GM23338 (cell line): ENCODE results near the gene CLSTN2. TPM values are rescaled to one million over a fixed set of nuclear protein-coding genes. Genes with fewer than 3 reads are reported as not detected.

Experiments
- ATAC-seq: fragments of 200-7000 bp; cut with Tn5 transposase; 3 replicates; pipeline ENCODE4 v1.9.1; 2020
- DNase-seq: peaks from one replicate; pipeline ENCODE4 v3.0.0-alpha.2; 2015; ENCODE audit warnings: low spot score
- H2AFZ ChIP-seq: fragments of 200-600 bp; sonication (generic); 2 replicates; pipeline ENCODE4 v1.8.0; 2016; ENCODE audit warnings: antibody characterized with exemption, mild to moderate bottlenecking, moderate library complexity
- H3F3A ChIP-seq: fragments of 200-600 bp; sonication (generic); replicated peaks from 2 replicates; pipeline ENCODE4 v1.8.0; 2017; ENCODE audit warnings: antibody characterized with exemption, mixed run types, low read depth
- H3K27ac ChIP-seq: fragments of 200-600 bp; sonication (generic); 2 replicates; pipeline ENCODE4 v1.6.1; 2016; ENCODE audit warnings: low read depth
- H3K27me3 ChIP-seq: fragments of 200-600 bp; sonication (generic); 2 replicates; pipeline ENCODE4 v1.8.0; 2016; ENCODE audit warnings: mild to moderate bottlenecking, mixed run types, moderate library complexity; ENCODE audit not compliant: insufficient read depth
- H3K36me3 ChIP-seq: fragments of 200-600 bp; sonication (generic); 2 replicates; pipeline ENCODE4 v1.8.0; 2016; ENCODE audit warnings: mild to moderate bottlenecking; ENCODE audit not compliant: insufficient read depth
- H3K4me1 ChIP-seq: fragments of 200-600 bp; sonication (generic); 2 replicates; pipeline ENCODE4 v1.8.0; 2016; ENCODE audit warnings: mild to moderate bottlenecking, moderate library complexity; ENCODE audit not compliant: insufficient read depth
- H3K4me2 ChIP-seq: fragments of 200-600 bp; sonication (generic); 2 replicates; pipeline ENCODE4 v1.7.1; 2017; ENCODE audit warnings: mixed run types
- H3K4me3 ChIP-seq: fragments of 200-600 bp; sonication (generic); 2 replicates; pipeline ENCODE4 v1.6.1; 2016; ENCODE audit warnings: mixed run types
- H3K79me2 ChIP-seq: fragments of 200-600 bp; sonication (generic); replicated peaks from 2 replicates; pipeline ENCODE4 v1.8.0; 2017; ENCODE audit warnings: mild to moderate bottlenecking; ENCODE audit not compliant: insufficient read depth
- H3K9me2 ChIP-seq: fragments of 200-600 bp; sonication (generic); 2 replicates; pipeline ENCODE4 v1.8.0; 2017; ENCODE audit not compliant: insufficient read depth
- H4K20me1 ChIP-seq: fragments of 200-600 bp; sonication (generic); replicated peaks from 2 replicates; pipeline ENCODE4 v1.8.0; 2017; ENCODE audit warnings: mild to moderate bottlenecking; ENCODE audit not compliant: insufficient read depth
- H3K27ac Mint-ChIP-seq: 2 replicates; pipeline ENCODE4 v1.8.0; 2020; ENCODE audit warnings: inconsistent platforms, mild to moderate bottlenecking, moderate library complexity, mixed read lengths
- H3K27me3 Mint-ChIP-seq: 3 replicates; pipeline ENCODE4 v1.8.0; 2022; ENCODE audit warnings: low read depth, mild to moderate bottlenecking, moderate library complexity, mixed read lengths, inconsistent platforms; ENCODE audit not compliant: insufficient read depth, poor library complexity
- H3K36me3 Mint-ChIP-seq: 3 replicates; pipeline ENCODE4 v1.8.0; 2021; ENCODE audit warnings: low read depth, mild to moderate bottlenecking, inconsistent platforms, moderate library complexity, mixed read lengths
- H3K4me1 Mint-ChIP-seq: 3 replicates; pipeline ENCODE4 v1.8.0; 2020; ENCODE audit warnings: mild to moderate bottlenecking, inconsistent platforms, mixed read lengths
- H3K4me3 Mint-ChIP-seq: 3 replicates; pipeline ENCODE4 v1.8.0; 2021; ENCODE audit warnings: moderate library complexity, mild to moderate bottlenecking, inconsistent platforms, mixed read lengths
- H3K9me3 Mint-ChIP-seq: 3 replicates; pipeline ENCODE4 v1.8.0; 2020; ENCODE audit warnings: moderate library complexity, mild to moderate bottlenecking, inconsistent platforms, mixed read lengths
- ETS1 ChIP-seq: IDR thresholded peaks from 2 replicates; pipeline ENCODE4 v1.6.1; 2016; ENCODE audit warnings: antibody characterized with exemption
- EZH2 ChIP-seq: fragments of 200-600 bp; sonication (generic); IDR thresholded peaks from one replicate; pipeline ENCODE4 v1.8.0; 2017; ENCODE audit warnings: antibody characterized with exemption, mild to moderate bottlenecking, low read depth; ENCODE audit not compliant: unreplicated experiment
- ZNF114 ChIP-seq: fragments of 250-450 bp; sonication (Bioruptor Pico); IDR thresholded peaks from 2 replicates; pipeline ENCODE4 v1.5.0; 2020; ENCODE audit warnings: mild to moderate bottlenecking, moderate library complexity
- polyA plus RNA-seq: library from polyadenylated mRNA; unstranded; fragments of >200 nt; fragmentation: Nextera tagmentation; extraction: Ambion mirVana; gene quantifications from 2 replicates; pipeline ENCODE4 v1.2.1, GENCODE V29; 2016
- total RNA-seq: library from RNA; depleted of rRNA; stranded (reverse); fragments of >200 nt; shearing (Covaris generic); gene quantifications from 2 replicates; pipeline ENCODE4 v1.2.3, GENCODE V29; 2014
- TF ChIP-seq, protein P1 (sequence below): fragments of 250-450 bp; sonication (Bioruptor Pico); IDR thresholded peaks from 2 replicates; pipeline ENCODE4 v1.5.0; 2020; ENCODE audit warnings: mild to moderate bottlenecking, moderate library complexity

CLSTN2 gene
- total and polyA plus RNA-seq, 2 experiments from 2014 or later = 0.11 to 0.83 TPM

DNA sequence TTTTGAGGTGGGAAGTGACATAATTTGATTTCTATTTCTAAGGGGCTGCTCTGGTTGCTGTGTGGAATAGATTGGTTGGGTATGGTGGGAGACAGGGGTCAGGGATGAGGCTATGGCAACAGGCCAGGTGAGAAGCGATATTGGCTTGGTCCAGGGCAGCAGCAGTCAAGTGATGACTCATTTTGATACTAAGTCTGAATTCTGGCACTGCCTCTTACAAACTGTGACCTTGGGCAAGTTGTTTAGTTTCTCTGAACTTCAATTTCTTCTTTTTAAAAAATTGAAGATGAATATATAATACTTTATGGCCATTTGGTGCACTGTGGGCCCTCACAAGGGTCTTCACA, 40.4 kb upstream of the CLSTN2 start:
- H3K36me3 Mint-ChIP-seq = peaks cover 2% of the 10 kb centered on the region; the same call in 1 of the 3 replicates
- DNase-seq = no peak
- Histone ChIP-seq H3K79me2 (no peaks in the 10 kb centered on the region), H3K4me3 (no peak overlapping the region), H3K9me2 (no peaks in the 10 kb centered on the region), H3K4me2 (no peak overlapping the region), H2AFZ (no peak overlapping the region), H3F3A (no peaks in the 10 kb centered on the region), H4K20me1 (no peaks in the 10 kb centered on the region), H3K27me3 (no peaks in the 10 kb centered on the region), H3K36me3 (no peaks in the 10 kb centered on the region; the same call in 1 of the 2 replicates), H3K27ac (no peak overlapping the region), H3K4me1 (no peaks in the 10 kb centered on the region)
- 0 out of 3 replicates have a peak, but pooled peaks cover 4% of the 10 kb centered on the region for H3K9me3 Mint-ChIP-seq
- peaks cover 3% of the 10 kb centered on the region for H3K27me3 Mint-ChIP-seq
- ATAC-seq = no peak
- H3K4me1 Mint-ChIP-seq = no peaks in the 10 kb centered on the region
- TF ChIP-seq, protein P1, sequence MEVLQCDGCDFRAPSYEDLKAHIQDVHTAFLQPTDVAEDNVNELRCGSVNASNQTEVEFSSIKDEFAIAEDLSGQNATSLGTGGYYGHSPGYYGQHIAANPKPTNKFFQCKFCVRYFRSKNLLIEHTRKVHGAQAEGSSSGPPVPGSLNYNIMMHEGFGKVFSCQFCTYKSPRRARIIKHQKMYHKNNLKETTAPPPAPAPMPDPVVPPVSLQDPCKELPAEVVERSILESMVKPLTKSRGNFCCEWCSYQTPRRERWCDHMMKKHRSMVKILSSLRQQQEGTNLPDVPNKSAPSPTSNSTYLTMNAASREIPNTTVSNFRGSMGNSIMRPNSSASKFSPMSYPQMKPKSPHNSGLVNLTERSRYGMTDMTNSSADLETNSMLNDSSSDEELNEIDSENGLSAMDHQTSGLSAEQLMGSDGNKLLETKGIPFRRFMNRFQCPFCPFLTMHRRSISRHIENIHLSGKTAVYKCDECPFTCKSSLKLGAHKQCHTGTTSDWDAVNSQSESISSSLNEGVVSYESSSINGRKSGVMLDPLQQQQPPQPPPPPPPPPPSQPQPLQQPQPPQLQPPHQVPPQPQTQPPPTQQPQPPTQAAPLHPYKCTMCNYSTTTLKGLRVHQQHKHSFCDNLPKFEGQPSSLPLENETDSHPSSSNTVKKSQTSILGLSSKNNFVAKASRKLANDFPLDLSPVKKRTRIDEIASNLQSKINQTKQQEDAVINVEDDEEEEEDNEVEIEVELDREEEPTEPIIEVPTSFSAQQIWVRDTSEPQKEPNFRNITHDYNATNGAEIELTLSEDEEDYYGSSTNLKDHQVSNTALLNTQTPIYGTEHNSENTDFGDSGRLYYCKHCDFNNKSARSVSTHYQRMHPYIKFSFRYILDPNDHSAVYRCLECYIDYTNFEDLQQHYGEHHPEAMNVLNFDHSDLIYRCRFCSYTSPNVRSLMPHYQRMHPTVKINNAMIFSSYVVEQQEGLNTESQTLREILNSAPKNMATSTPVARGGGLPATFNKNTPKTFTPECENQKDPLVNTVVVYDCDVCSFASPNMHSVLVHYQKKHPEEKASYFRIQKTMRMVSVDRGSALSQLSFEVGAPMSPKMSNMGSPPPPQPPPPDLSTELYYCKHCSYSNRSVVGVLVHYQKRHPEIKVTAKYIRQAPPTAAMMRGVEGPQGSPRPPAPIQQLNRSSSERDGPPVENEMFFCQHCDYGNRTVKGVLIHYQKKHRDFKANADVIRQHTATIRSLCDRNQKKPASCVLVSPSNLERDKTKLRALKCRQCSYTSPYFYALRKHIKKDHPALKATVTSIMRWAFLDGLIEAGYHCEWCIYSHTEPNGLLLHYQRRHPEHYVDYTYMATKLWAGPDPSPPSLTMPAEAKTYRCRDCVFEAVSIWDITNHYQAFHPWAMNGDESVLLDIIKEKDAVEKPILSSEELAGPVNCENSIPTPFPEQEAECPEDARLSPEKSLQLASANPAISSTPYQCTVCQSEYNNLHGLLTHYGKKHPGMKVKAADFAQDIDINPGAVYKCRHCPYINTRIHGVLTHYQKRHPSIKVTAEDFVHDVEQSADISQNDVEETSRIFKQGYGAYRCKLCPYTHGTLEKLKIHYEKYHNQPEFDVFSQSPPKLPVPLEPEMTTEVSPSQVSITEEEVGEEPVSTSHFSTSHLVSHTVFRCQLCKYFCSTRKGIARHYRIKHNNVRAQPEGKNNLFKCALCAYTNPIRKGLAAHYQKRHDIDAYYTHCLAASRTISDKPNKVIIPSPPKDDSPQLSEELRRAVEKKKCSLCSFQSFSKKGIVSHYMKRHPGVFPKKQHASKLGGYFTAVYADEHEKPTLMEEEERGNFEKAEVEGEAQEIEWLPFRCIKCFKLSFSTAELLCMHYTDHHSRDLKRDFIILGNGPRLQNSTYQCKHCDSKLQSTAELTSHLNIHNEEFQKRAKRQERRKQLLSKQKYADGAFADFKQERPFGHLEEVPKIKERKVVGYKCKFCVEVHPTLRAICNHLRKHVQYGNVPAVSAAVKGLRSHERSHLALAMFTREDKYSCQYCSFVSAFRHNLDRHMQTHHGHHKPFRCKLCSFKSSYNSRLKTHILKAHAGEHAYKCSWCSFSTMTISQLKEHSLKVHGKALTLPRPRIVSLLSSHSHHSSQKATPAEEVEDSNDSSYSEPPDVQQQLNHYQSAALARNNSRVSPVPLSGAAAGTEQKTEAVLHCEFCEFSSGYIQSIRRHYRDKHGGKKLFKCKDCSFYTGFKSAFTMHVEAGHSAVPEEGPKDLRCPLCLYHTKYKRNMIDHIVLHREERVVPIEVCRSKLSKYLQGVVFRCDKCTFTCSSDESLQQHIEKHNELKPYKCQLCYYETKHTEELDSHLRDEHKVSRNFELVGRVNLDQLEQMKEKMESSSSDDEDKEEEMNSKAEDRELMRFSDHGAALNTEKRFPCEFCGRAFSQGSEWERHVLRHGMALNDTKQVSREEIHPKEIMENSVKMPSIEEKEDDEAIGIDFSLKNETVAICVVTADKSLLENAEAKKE = no peak
- TF ChIP-seq ETS1 = no peak
- no peak overlapping the region for H3K4me3 Mint-ChIP-seq
- no peak overlapping the region for H3K27ac Mint-ChIP-seq

GRCh38 chr3:139897759-139898158, 37.2 kb upstream of the CLSTN2 start:
- Histone ChIP-seq H3F3A (no peaks in the 10 kb centered on the region), H3K4me1 (no peaks in the 10 kb centered on the region), H3K4me2 (no peak overlapping the region), H3K4me3 (no peak overlapping the region), H3K27me3 (no peaks in the 10 kb centered on the region), H3K79me2 (no peaks in the 10 kb centered on the region), H2AFZ (no peak overlapping the region), H3K9me2 (peaks cover 11% of the 10 kb centered on the region), H3K36me3 (no peaks in the 10 kb centered on the region; the same call in 1 of the 2 replicates), H3K27ac (no peak overlapping the region), H4K20me1 (no peaks in the 10 kb centered on the region)
- H3K27ac Mint-ChIP-seq = no peak overlapping the region
- DNase-seq (no peak), ATAC-seq (no peak)
- H3K4me3 Mint-ChIP-seq = no peak overlapping the region
- no peaks in the 10 kb centered on the region for H3K27me3 Mint-ChIP-seq
- 0 out of 3 replicates have a peak, but pooled peaks cover 4% of the 10 kb centered on the region for H3K9me3 Mint-ChIP-seq
- peaks cover 2% of the 10 kb centered on the region; the same call in 1 of the 3 replicates for H3K36me3 Mint-ChIP-seq
- H3K4me1 Mint-ChIP-seq = no peaks in the 10 kb centered on the region
- TF ChIP-seq ZNF114 (CRISPR knock-in tag) (no peak), EZH2 (no peak)
- TF ChIP-seq, protein P1 = no peak
